A549 treated with AZD9567 at 1 μM for 4 hours (cell line): Measurements from ENCODE around the gene CATSPER4. TPM values are rescaled to one million over a fixed set of nuclear protein-coding genes. Genes with fewer than 3 reads are reported as not detected.

ENCODE experiments used
- total RNA-seq: library from RNA; stranded (reverse); fragments of 200-300 nt; extraction: Qiagen RNA extraction; gene quantifications from 5 replicates; pipeline ENCODE4 v1.2.3, GENCODE V29; 2022; ENCODE audit not compliant: insufficient read depth

CATSPER4 gene
- total RNA-seq = not detected in 5 replicates

GRCh38 chr1:26190373-26190987 is at the start of gene CATSPER4:
CATSPER4 (plus strand) TSS chr1:26190602; CDS start chr1:26190628, 26 bp downstream.

GRCh38 chr1:26158908-26159742 is 31.3 kb upstream of the CATSPER4 start, which contains the start of gene FAM110D:
FAM110D (plus strand) TSS chr1:26159079; CDS start chr1:26161292, 2,213 bp downstream.

GRCh38 chr1:26168410-26169197 is 21.8 kb upstream of the CATSPER4 start, which contains the start of gene C1orf232:
C1orf232 (minus strand) TSS chr1:26168963; CDS start chr1:26168499, 464 bp downstream.

GRCh38 chr1:26169669-26170471 is 20.5 kb upstream of the CATSPER4 start, which contains the start of gene ZNF593:
ZNF593 (plus strand) TSS chr1:26169908; CDS start chr1:26169984, 76 bp downstream.

GRCh38 chr1:26171084-26172072 is 19.0 kb upstream of the CATSPER4 start, which contains the start of gene ZNF593OS:
ZNF593OS (minus strand) TSS chr1:26171832; CDS start chr1:26171661, 171 bp downstream.

GRCh38 chr1:26177182-26177684 is 13.2 kb upstream of the CATSPER4 start, which contains the start of gene CNKSR1:
CNKSR1 (plus strand) TSS chr1:26177491; CDS start chr1:26177548, 57 bp downstream.

GRCh38 chr1:26233903-26234643 is 43.7 kb downstream of the CATSPER4 start, which contains the start of gene CEP85:
CEP85 (plus strand) TSS chr1:26234200; CDS start chr1:26239784, 5,584 bp downstream.

Other genes starting within 250 kb of the CATSPER4 start
- gene PAFAH2, start 192.5 kb upstream of the CATSPER4 start, total RNA-seq = 6.4 to 9.0 TPM (median 6.6 TPM) in 5 replicates
- gene EXTL1, start 168.8 kb upstream of the CATSPER4 start, total RNA-seq = not detected in 5 replicates
- gene SLC30A2, start 144.5 kb upstream of the CATSPER4 start, total RNA-seq = 0.11 to 0.29 TPM (median 0.21 TPM) in 4 of 5 replicates, not detected in the other
- 0.77 to 1.5 TPM (median 0.94 TPM) in 5 replicates for gene TRIM63, start 123.0 kb upstream of the CATSPER4 start, total RNA-seq
- gene PDIK1L, start 78.8 kb upstream of the CATSPER4 start, total RNA-seq = 1.4 to 2.3 TPM (median 1.8 TPM) in 5 replicates
- gene FAM110D, start 31.5 kb upstream of the CATSPER4 start, total RNA-seq = 0.03 TPM in 2 of 5 replicates, not detected in the others
- not detected in 5 replicates for gene C1orf232, start 21.6 kb upstream of the CATSPER4 start, total RNA-seq
- 54.3 to 72.6 TPM (median 62.2 TPM) in 5 replicates for gene ZNF593, start 20.7 kb upstream of the CATSPER4 start, total RNA-seq
- 0.37 to 1.1 TPM (median 0.47 TPM) in 4 of 5 replicates, not detected in the other for gene ZNF593OS, start 18.8 kb upstream of the CATSPER4 start, total RNA-seq
- gene CNKSR1, start 13.1 kb upstream of the CATSPER4 start, total RNA-seq = 0.15 to 0.43 TPM (median 0.23 TPM) in 4 of 5 replicates, not detected in the other
- 10.7 to 14.9 TPM (median 14.5 TPM) in 5 replicates for gene CEP85, start 43.6 kb downstream of the CATSPER4 start, total RNA-seq
- gene SH3BGRL3, start 89.5 kb downstream of the CATSPER4 start, total RNA-seq = 121 to 148 TPM (median 134 TPM) in 5 replicates
- gene UBXN11, start 116.0 kb downstream of the CATSPER4 start, total RNA-seq = 12.6 to 17.6 TPM (median 16.3 TPM) in 5 replicates
- gene CD52, start 127.4 kb downstream of the CATSPER4 start, total RNA-seq = 0.22 TPM in 1 of 5 replicates, not detected in the others
- 0.40 to 1.7 TPM (median 0.96 TPM) in 5 replicates for gene CRYBG2, start 163.5 kb downstream of the CATSPER4 start, total RNA-seq
- not detected in 5 replicates for gene ZNF683, start 182.1 kb downstream of the CATSPER4 start, total RNA-seq
- not detected in 5 replicates for gene LIN28A, start 220.2 kb downstream of the CATSPER4 start, total RNA-seq
- gene DHDDS, start 241.7 kb downstream of the CATSPER4 start, total RNA-seq = 23.0 to 26.6 TPM (median 24.6 TPM) in 5 replicates